Inflammatory macrophage treated with lipopolysaccharide for 1 hour (primary cell): ENCODE data around the gene ARIH1.
"Not testable (repeated sequence)": the region's sequence is repeated elsewhere in the genome, so short reads cannot be mapped to it uniquely, and the experiment has no call there.

Experiments used
- DNase-seq, 2 donors: peaks; one replicate each; pipeline ENCODE4 v3.0.0-alpha.2; 2020 to 2022

The ARIH1 gene

DNA sequence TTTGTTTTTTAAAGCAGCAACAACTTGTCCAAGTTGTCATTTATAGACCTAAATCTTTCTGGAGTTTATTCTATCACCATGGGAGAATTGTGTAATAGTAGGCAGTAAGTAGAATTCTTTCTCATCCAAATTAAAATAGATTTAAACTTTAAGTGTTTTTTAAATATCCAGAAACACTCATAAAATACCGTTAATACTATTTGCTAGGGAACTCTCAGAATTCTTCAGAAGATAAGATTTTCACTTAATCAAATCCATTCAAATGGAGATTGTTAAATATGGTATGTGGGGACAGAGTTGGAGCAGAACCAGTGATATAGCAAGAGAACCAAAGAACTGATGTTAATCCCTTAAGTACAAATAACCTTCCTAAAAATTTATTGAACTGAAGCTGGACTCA is 71.0 kb downstream of the ARIH1 start:
- no peak for DNase-seq

DNA sequence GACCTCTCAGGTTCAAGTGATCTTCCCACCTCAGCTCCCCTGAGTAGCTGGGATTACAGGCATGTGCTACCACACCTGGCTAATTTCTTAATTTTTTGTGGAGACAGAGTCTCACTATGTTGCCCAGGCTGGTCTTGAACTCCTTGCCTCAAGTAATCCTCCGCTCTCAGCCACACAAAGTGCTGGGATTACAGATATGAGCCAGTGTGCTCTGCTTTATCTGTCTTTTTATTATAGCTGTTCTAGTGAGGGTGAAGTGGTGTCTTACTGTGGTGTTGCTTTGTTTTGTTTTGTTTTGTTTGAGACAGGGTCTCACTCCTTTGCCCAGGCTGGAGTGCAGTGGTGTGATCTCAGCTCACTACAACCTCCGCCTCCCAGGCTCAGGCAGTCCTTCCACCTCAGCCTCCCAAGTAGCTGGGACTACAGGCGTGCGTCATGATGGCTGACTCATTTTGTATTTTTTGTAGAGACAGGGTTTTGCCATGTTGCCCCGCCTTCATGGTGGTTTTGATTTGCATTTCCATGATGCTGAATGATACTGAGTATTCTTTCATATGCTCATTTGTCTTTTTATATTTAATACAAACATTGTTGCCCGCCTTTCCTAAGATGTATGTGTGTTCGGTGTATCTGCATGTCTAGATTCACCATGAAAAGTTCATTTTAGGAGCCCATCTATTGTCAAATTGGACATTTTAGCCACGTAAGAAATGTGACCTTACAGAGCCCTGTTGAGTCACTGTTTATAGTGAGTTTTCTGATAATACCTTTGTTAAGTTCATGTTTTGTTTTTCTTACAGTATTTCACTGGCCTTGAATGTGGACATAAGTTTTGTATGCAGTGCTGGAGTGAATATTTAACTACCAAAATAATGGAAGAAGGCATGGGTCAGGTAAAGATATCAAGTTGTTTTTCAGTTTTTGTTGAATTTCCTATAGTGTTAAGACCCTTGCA is 80.6 kb downstream of the ARIH1 start:
- peak; percentile 10 to 24 for DNase-seq

DNA sequence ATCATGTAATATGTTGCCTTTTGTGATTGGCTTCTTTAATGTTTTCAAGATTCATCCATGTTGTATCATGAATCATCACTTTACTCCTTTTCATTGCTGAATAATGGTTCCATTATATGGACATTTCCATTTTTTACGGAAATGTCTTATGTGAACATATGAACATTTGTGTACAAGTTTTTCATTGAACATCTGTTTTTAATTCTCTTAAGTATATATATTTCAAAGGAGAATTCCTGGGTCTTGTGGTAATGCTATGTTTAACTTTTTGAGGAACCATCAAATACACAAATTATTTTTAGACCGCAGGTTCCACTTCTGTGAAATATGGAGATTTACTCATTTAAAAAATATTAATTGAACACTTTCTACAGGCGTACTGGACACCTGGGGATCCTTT is 85.7 kb downstream of the ARIH1 start:
- peak in 1 of 2 donors; percentile 25 for DNase-seq

DNA sequence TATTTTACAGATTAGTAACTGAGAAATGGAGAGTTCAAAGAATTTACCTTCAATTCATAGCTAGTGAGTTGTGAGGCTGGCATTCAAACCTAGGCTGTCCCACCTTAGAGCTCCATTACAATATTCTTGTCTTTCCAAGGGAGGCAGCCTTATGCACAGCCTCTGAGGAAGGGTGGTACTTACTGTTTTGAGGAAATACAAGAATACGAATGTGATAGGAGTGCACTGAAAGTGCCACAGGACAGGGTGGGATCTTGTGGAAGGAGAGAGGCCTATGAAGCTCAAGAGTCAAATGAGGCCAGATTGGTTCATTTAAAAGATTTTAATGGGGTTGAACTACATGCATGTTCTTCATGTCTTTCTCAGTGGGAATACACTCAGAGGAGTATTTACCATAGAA is 86.3 kb downstream of the ARIH1 start:
- DNase-seq: no peak

DNA sequence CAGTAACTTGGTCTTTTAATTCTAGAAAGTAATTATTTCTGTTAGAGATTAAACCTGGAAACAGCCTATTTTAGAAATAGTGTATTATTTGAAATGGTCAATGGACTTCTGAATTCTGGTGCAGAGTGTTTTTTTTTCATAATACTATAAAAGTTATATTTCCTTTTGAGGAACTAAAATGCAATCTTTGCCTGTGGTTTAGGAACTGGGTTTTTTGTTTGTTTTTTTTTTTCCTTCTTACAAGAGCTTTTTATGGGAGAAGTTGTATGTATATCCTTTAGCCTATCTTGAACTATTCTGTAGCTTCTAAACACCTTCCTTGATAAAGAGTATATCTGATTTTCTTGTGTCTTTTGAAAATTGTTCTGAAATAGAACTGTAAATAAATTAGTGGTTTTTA is 88.3 kb downstream of the ARIH1 start:
- DNase-seq: peak; percentile 20 to 25

DNA sequence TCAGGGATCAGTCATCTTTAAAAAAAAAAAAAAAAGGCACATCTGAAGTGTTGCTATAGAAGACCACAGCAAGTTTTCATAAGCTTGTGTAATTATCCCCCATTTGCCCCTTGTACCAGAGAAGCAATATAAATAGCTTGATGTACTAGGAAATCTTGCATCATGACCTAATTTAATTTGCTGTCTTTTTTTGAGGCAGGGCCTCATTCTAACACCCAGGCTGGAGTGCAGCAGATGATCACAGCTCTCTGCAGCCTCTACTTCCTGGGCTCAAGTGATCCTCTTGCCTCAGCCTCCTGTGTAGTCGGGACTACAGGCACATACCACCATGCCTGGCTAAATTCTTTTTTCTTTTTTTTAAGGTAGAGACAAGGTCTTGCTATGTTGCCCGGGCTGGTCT is 88.7 kb downstream of the ARIH1 start:
- no peak for DNase-seq

DNA sequence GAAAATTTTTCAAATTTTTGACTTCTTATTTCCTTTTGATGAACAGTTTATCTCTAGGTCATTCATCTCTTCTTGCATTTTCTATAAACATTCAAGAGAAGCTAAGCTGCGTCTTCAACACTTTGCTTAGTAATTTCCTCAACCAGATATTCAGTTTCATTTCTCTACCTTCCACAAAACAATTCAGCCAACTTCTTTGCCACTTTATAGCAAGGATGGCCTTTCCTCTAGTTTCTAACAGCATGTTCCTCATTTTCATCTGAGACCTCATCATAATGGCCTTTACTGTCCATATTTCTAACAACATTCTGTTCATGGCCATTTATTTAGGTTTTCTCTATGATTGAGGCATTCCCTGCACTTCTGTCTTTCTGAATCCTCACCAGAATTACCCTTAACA is 90.0 kb downstream of the ARIH1 start:
- peak; percentile 46 to 60 for DNase-seq

DNA sequence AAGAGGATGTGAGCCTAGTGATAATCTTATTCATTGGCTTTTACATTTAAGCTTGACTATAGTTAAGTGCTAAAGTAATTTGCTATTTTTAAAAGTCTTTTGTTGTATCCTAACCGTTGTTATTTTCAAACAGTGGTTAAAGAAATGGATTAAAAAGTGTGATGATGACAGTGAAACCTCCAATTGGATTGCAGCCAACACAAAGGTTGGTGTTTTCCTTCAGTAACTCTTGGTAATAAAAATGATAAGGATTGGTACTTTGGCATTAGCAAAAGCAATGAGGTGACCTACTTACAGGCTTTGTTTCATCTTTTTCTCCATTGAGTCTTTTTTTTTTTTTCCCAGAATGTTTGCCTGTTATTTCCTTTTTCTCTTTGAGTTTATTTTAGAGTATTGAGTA is 92.8 kb downstream of the ARIH1 start:
- DNase-seq: no peak

DNA sequence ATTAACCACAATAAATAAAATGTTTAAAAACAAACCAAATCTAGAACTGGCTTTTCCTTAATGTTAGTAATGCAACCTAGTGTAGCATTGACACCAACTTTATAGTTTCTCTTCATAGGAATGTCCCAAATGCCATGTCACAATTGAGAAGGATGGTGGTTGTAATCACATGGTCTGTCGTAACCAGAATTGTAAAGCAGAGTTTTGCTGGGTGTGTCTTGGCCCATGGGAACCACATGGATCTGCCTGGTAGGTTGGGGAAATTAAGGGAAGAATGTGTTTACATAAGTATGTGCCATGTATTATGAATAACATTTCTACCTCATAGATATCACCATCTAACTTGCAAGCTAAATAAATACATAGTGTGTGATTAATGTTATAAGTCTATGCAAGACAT is 95.9 kb downstream of the ARIH1 start:
- peak; percentile 71 to 80 for DNase-seq

DNA sequence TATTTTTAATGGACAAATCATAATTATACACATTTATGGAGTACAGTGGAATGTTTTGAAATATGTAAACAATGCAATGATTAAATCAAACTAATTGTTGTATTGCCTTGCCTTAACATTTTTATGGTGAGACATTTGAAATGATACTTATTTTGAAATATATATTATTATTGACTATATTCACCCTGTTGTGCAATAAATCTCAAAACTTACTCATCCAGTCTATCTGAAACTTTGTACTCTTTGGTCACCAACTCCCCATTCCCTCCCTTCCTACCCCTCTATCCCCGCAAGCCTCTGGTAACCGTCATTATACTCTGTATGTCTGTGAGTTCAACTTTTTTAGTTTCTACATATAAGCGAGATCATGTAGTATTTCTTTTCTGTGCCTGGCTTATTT is 105.7 kb downstream of the ARIH1 start:
- DNase-seq: no peak

DNA sequence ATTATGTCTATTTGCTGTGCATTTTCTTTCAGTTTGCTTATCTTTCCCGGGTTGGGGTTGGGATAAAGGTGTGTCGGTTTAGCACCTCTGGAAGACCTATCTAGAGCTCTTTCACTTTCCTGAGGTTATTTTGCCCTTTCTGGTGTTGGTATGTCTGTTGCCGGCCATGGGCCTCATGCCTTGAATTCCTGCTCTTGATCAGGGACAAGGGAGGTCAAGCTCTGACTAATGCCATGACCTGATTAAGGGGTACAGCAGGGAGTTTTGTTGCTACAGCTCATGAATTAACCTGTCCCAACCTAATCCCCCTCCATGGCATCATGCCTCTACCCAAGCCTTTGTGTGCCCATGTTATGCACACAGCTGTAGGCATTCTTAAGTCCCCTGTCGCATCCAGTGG is 109.9 kb downstream of the ARIH1 start:
- DNase-seq: no peak

DNA sequence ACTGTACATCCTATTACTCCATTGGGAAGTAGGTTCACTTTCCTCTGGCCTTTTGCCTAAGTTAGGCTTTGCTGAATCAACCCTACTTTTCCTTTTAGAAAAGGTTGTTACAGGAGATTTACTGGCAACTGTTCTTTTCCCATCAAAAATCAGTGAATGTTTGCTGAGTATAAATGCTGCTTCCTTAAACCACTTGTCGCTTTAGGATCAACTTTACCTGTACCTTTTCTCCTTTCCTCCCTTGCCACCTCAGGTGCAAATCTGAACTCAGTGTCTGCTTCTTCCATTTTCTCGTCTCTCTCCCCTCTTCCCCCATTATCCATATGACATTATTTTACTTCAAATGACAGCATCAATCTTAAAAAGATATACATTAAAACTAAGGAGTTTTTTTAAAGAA is 110.9 kb downstream of the ARIH1 start:
- DNase-seq: no peak

DNA sequence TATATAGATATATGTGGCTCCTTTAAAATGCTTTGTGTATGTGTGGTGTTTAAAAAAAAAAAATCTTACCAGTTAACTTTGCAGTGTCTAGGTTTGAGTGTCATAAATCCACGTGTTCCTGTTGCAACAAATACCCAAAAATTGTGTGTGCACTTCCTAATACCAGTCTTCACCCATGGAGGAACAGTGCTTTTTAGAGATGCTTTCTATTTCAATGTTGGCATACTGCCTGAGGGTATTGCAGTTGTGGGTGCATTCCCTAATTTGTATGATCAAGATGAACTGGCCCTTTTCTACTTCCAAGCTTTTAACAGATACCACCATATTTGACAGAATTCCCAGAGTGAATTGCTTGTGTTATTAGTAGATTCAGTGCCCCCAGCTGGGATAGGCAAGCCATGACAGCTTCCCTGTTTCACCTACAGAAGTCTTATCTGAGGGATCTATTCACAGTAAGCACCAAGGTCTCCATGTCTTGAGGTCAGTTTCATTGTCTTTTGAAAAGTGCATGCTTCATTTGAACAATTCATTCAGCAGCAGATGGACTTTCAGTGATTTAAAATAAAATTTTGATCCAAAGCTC is 111.4 kb downstream of the ARIH1 start:
- DNase-seq: peak; percentile 26 to 52

DNA sequence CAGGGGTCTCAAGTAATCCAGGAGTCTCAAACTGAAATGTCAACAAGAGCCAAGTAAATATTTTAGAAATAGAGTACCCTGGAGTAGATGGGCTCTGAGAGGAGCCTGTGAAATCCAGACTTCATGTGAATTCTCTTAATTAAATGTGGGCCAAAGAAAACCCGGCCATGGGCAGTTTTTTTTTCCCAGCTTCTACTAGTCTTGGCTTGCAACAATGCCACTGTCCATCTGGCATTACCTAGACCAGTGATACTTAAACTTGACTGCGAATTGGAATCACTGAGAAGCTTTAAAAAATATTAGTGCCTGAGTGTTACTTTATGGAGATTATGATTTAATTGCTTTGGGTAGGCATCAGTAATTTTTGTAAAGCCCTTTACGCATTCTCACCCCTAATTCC is 114.0 kb downstream of the ARIH1 start:
- no peak for DNase-seq

DNA sequence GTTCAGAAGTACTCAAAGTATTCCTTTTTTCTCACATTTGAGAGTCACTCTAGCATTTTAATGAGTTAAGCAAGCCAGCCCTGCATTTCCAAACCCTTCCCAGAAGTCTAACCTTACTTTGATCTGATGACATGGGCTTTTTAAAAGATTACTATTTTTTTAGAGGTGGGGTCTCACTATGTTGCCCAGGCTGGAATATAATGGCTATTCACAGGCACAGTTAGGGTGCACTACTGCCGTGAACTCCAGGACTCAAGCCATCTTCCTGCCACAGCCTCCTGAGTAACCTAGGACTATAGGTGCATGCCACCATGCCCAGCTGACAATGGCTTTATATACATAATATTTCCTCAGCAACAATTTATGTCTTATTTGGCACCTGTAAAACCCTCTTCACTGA is 116.3 kb downstream of the ARIH1 start:
- DNase-seq: no peak

DNA sequence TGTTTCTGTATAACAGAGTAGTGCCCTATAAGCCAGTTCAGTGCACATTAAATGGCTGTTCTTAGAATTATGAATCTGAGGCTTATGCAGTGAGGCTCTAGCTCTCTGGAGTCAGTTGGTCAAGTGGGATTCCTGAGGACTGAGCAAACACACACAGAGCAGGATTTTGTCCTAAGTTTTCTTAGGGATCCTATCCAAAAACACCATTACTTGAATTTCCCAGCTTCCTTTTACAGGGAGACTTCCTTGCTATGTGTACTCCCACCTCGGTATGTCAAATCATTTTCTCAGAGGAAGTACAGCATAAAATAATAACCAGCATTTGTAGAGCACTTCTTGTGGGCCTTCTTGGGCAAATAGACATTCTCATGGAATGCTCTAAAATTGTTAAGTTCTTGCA is 117.2 kb downstream of the ARIH1 start:
- DNase-seq: no peak

DNA sequence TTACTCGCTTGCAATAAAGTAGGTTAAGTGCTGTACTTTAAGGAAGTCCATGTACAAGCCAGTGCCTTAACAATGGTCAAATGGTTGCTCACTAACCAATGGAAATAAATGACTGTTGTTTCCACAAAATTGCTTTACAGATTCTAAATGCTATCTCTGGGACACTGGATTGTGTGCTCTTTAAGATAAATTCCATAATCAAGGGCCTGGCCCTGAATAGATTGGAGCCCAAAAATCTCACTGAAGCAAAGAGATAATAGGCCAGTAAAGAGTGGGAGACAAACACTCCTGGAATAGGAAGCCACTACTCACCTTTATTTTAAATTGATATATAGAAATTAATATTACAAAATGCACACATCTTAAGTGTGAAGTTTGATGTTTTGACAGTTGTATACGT is 118.0 kb downstream of the ARIH1 start:
- DNase-seq: no peak

DNA sequence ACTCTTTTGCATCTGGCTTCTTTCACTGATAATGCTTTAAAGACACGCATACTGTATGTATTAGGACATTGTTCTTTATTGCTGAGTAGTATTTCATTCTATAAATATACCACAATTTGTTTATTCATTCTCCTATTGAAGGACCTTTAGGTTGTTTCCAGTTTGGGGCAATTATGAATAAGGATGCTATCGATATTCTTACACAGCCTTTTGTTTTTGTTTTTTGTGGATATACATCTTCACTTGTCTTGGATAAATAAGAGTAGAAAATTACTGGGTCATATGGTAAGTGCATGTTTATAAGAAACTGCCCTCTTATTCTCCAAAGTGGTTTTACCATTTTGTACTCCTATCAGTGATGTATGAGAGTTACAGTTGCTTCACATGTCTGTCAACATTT is 118.5 kb downstream of the ARIH1 start:
- no peak for DNase-seq

DNA sequence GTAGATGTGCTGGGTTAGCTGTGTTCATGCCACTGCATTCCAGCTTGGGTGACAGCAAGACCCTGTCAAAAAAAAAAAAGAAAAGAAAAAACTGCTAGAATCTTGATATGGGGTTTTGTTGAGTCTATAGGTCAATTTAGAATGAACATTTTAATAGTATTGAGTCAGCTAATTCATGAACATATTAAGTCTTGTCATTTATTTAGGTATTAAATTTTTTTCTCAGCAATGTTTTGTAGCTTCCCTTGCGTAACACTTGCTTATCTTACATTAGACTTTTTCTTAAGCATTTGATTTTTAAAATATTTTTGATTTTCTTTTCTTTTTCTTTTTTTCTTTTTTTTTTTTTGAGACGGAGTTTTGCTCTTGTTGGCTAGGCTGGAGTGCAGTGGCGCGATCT is 119.7 kb downstream of the ARIH1 start:
- no peak for DNase-seq

DNA sequence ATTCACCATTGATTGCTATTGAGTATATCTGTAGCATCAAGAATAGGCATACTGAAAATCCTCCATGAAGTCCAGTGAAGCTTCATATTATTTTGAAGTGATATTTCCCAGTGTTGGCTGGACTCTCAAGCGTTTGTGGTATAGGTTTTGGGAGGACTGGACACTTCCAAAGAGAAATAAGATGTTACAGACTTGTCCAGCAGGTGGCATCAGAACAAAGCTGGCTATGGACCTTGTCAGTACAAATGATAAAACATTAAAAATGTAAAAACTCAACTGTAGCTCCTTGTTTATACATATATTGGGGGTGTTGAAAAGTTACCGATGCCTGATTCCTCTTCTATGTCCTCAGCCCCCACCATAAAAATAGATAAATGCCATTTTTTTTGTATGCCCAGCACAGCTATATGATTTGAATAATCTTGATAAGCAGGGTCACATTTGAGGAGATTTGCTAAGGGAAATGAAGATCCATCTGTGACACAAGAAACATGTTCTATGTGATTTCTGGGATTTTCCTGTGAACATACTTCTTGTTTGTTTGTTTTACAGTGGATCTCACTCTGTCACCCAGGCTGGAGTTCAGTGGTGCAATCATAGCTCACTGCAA is 125.8 kb downstream of the ARIH1 start:
- DNase-seq: peak; percentile 25 to 72

DNA sequence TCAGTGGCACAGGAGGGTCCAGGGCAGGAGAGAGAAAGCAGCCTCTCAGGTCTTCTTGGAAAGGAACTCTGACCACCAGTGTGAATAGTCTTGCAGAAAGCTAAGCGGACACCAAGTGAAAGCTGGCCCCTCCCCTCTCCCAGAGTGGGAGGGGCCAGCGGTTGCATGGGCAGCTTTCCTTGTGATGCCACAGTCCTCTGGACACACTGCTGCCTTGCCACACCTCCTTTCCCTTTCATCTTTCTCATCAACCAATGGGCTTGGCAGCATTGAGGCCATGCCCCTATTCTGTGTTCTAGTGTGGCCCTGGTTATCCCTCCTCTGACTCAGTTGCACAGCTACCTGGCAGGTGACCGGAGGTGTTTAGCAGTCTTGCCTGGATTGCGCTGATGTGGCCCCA is 130.7 kb downstream of the ARIH1 start:
- DNase-seq: no peak

DNA sequence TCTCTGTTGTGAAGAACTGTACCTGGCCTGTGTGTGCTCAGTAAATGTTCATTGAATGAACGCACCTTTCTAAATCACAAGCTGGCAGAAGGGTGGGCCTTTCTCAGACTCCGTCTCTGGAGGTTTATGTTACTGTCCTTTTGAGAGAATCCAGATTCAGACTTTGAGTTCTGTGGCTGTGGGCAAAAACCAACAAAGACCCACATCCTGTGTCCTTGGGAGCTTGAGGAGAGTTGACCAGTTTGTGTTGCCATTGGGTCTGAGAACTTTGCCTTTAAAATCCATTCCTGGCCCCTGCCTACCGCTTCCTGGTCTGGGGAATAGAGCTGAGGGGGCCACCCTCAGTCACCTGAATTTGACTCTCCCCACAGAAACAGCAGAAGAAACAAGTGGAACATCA is 134.0 kb downstream of the ARIH1 start:
- DNase-seq: not testable (repeated sequence)

DNA sequence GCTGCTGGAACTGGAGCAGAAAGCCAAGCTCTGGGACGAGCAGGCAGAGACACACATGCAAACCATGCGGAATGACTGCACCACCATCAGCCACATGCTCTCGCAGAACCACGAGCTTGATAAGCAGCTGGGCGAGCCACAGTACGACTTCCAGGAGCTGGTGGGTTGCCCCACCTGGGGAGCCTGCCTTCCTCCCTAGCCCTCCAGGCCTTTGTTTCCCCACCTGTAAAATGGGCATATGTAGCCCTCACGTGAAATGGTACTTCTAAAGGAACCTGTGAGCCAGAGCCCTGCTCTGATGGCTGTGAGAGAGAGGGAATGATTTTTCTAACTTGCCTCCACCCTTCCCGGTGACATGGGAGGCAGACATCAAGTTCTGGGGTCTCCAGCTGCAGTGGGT is 135.7 kb downstream of the ARIH1 start:
- DNase-seq: no peak

DNA sequence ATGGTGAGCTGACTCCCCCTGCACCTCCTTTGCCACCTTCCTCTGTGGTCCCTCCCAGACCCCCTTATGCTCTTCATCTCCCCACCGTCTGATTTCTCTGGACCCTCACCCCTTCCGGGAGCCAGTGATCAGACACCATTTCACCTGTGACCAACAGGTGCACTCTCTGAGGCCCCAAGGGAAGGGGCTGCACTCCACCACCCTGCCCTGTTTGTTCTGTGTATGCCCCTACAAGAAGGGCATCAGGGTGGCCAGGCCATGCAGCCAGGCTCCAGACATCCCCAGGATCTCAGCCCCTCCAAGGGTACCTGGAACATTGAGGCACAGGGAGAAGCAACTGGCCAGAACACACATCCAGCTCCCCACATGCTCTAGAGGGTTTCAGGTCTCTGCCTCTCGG is 138.2 kb downstream of the ARIH1 start:
- DNase-seq: not testable (repeated sequence)
